ENCODE measurements around the gene BCL11A. TPM values are rescaled to one million over a fixed set of nuclear protein-coding genes. Genes with fewer than 3 reads are reported as not detected.
A peak's percentile ranks its signal among the peaks of the same experiment; 100 is the strongest.

The BCL11A gene
- total RNA-seq, 1 donor from 2014 or later, result 2.2 TPM

GRCh38 chr2:60536746-60537145 is 16.7 kb downstream of the BCL11A start:
- no peak for TF ChIP-seq CTCF (conservative IDR thresholded peaks at IDR 0.05)
- no peak overlapping the region for H3K27ac Mint-ChIP-seq (ENCODE audit: unreplicated experiment)
- no peaks in the 10 kb centered on the region for H3K36me3 Mint-ChIP-seq (ENCODE audit: low read depth)

GRCh38 chr2:60535685-60536312 is 17.7 kb downstream of the BCL11A start:
- no peak for DNase-seq (ENCODE audit: low read depth, low spot score)
- H3K36me3 Mint-ChIP-seq (ENCODE audit: low read depth), result no peaks in the 10 kb centered on the region
- no peak overlapping the region for H3K4me3 Mint-ChIP-seq
- H3K9me3 Mint-ChIP-seq, result no peaks in the 10 kb centered on the region
- no peak for TF ChIP-seq CTCF (conservative IDR thresholded peaks at IDR 0.05)
- H3K27me3 Mint-ChIP-seq (ENCODE audit: low read depth), result peaks cover 99% of the 10 kb centered on the region
- no peak overlapping the region for H3K27ac Mint-ChIP-seq (ENCODE audit: unreplicated experiment)
- peaks cover 25% of the 10 kb centered on the region for H3K4me1 Mint-ChIP-seq

More at GRCh38 chr2:60536746-60537145, 16.7 kb downstream of the BCL11A start:
- no peaks in the 10 kb centered on the region for H3K9me3 Mint-ChIP-seq
- H3K4me1 Mint-ChIP-seq, result peaks cover 25% of the 10 kb centered on the region
- H3K27me3 Mint-ChIP-seq (ENCODE audit: low read depth), result peaks cover 99% of the 10 kb centered on the region
- no peak for DNase-seq (ENCODE audit: low read depth, low spot score)
- no peak overlapping the region for H3K4me3 Mint-ChIP-seq

GRCh38 chr2:60534892-60535684 is 18.4 kb downstream of the BCL11A start:
- H3K27ac Mint-ChIP-seq (ENCODE audit: unreplicated experiment), result no peak overlapping the region
- no peak overlapping the region for H3K4me3 Mint-ChIP-seq
- H3K36me3 Mint-ChIP-seq (ENCODE audit: low read depth), result no peaks in the 10 kb centered on the region
- H3K27me3 Mint-ChIP-seq (ENCODE audit: low read depth), result peaks cover 99% of the 10 kb centered on the region
- no peaks in the 10 kb centered on the region for H3K9me3 Mint-ChIP-seq
- H3K4me1 Mint-ChIP-seq, result peaks cover 28% of the 10 kb centered on the region
- TF ChIP-seq CTCF (conservative IDR thresholded peaks at IDR 0.05), result no peak
- no peak for DNase-seq (ENCODE audit: low read depth, low spot score)

GRCh38 chr2:60534052-60534685 is 19.3 kb downstream of the BCL11A start:
- Mint-ChIP-seq H3K27me3 (ENCODE audit: low read depth) (peaks cover 98% of the 10 kb centered on the region), H3K4me3 (no peak overlapping the region), H3K27ac (ENCODE audit: unreplicated experiment) (no peak overlapping the region), H3K4me1 (peaks cover 28% of the 10 kb centered on the region), H3K9me3 (no peaks in the 10 kb centered on the region), H3K36me3 (ENCODE audit: low read depth) (no peaks in the 10 kb centered on the region)
- no peak for DNase-seq (ENCODE audit: low read depth, low spot score)
- TF ChIP-seq CTCF (conservative IDR thresholded peaks at IDR 0.05), result peak; percentile 25

- Mint-ChIP-seq H3K9me3 (no peaks in the 10 kb centered on the region), H3K4me3 (no peak overlapping the region), H3K36me3 (ENCODE audit: low read depth) (no peaks in the 10 kb centered on the region), H3K27ac (ENCODE audit: unreplicated experiment) (no peak overlapping the region), H3K27me3 (ENCODE audit: low read depth) (peaks cover 96% of the 10 kb centered on the region), H3K4me1 (peaks cover 28% of the 10 kb centered on the region)
- no peak for DNase-seq (ENCODE audit: low read depth, low spot score)
- no peak for TF ChIP-seq CTCF (conservative IDR thresholded peaks at IDR 0.05)
Measured at GRCh38 chr2:60533101-60534051, 20.1 kb downstream of the BCL11A start.

Data from neural crest cell (in vitro differentiated cells).